CD8-positive, alpha-beta memory T cell (primary cell): ENCODE measurements around the gene KATNA1. TPM values are rescaled to one million over a fixed set of nuclear protein-coding genes. Genes with fewer than 3 reads are reported as not detected.

ENCODE experiments used
- CTCF ChIA-PET: fragments of 350-600 bp; sonication (Branson Sonifier 250); formaldehyde crosslinking; loops from one replicate; lab custom pipeline; 2021; ENCODE audit warnings: antibody characterized with exemption; lab: Charles Lee
- POLR2A ChIA-PET: fragments of 350-600 bp; sonication (Branson Sonifier 250); formaldehyde crosslinking; loops from one replicate; lab custom pipeline; 2021; ENCODE audit warnings: antibody characterized with exemption; lab: Charles Lee
- DNase-seq, 5 donors: peaks; one replicate each; pipeline versions ENCODE4 v3.0.0 to v3.0.0-alpha.2; 2020 to 2022; ENCODE audit warnings: mixed read lengths in 1 of 5
- H3K27ac ChIP-seq: one replicate; pipeline ENCODE4 v1.7.0; 2013; ENCODE audit warnings: low read depth, mild to moderate bottlenecking, low read length, moderate library complexity
- H3K27me3 ChIP-seq: 2 replicates; pipeline ENCODE4 v1.7.0; 2013; ENCODE audit warnings: low read length, mild to moderate bottlenecking; ENCODE audit not compliant: insufficient read depth, poor library complexity, severe bottlenecking
- H3K36me3 ChIP-seq: 2 replicates; pipeline ENCODE4 v1.7.0; 2013; ENCODE audit warnings: mild to moderate bottlenecking, low read length, moderate library complexity; ENCODE audit not compliant: insufficient read depth
- H3K4me1 ChIP-seq: 2 replicates; pipeline ENCODE4 v1.7.0; 2013; ENCODE audit warnings: mild to moderate bottlenecking, low read length, moderate library complexity; ENCODE audit not compliant: insufficient read depth
- H3K4me3 ChIP-seq: 2 replicates; pipeline ENCODE4 v1.7.0; 2013; ENCODE audit warnings: mild to moderate bottlenecking, low read length
- H3K9me3 ChIP-seq: 2 replicates; pipeline ENCODE4 v1.7.0; 2013; ENCODE audit warnings: mild to moderate bottlenecking, low read length
- H3K27ac Mint-ChIP-seq, 8 donors: one replicate each; pipeline ENCODE4 v1.8.0; 2020 to 2021; ENCODE audit warnings: mixed read lengths in 8 of 8, mild to moderate bottlenecking in 6 of 8, inconsistent platforms in 3 of 8, moderate library complexity in 3 of 8
- H3K27me3 Mint-ChIP-seq, 2 donors: one replicate each; pipeline ENCODE4 v1.8.0; 2020 to 2021; ENCODE audit warnings: mixed read lengths in 2 of 2, mild to moderate bottlenecking in 1 of 2, moderate library complexity in 1 of 2
- H3K36me3 Mint-ChIP-seq, 3 donors: one replicate each; pipeline ENCODE4 v1.8.0; 2020 to 2021; ENCODE audit warnings: mixed read lengths in 3 of 3, inconsistent platforms in 1 of 3, mild to moderate bottlenecking in 1 of 3
- H3K4me1 Mint-ChIP-seq, 3 donors: one replicate each; pipeline ENCODE4 v1.8.0; 2020 to 2021; ENCODE audit warnings: mixed read lengths in 3 of 3, inconsistent platforms in 1 of 3, mild to moderate bottlenecking in 1 of 3
- H3K4me3 Mint-ChIP-seq, 7 donors: one replicate each; pipeline ENCODE4 v1.8.0; 2020 to 2021; ENCODE audit warnings: mixed read lengths in 7 of 7, mild to moderate bottlenecking in 6 of 7, moderate library complexity in 4 of 7, inconsistent platforms in 2 of 7
- H3K9me3 Mint-ChIP-seq, 5 donors: one replicate each; pipeline ENCODE4 v1.8.0; 2020 to 2022; ENCODE audit warnings: mixed read lengths in 5 of 5, mild to moderate bottlenecking in 3 of 5, moderate library complexity in 2 of 5, inconsistent platforms in 1 of 5
- polyA plus RNA-seq: library from polyadenylated mRNA; unstranded; fragments of 300-500 nt; fragmentation: Illumina TruSeq; gene quantifications from one replicate; pipeline ENCODE4 v1.2.3, GENCODE V29; 2021
- total RNA-seq, 2 experiments: library from RNA; stranded (reverse); gene quantifications; one replicate each; pipeline ENCODE4 v1.2.3, GENCODE V29; 2021

KATNA1 gene
- total and polyA plus RNA-seq, 3 experiments from 2014 or later: 22.0 to 25.7 (median 22.7) TPM

GRCh38 chr6:149608381-149608982 is 40.0 kb downstream of the KATNA1 start:
- H3K27ac Mint-ChIP-seq: peak overlapping the region in 1 of 8 donors; percentile 43
- Histone ChIP-seq H3K4me1 (peaks cover 14% of the 10 kb centered on the region), H3K4me3 (no peak overlapping the region), H3K27ac (no peak overlapping the region), H3K27me3 (no peaks in the 10 kb centered on the region), H3K36me3 (peaks cover 1% of the 10 kb centered on the region), H3K9me3 (no peaks in the 10 kb centered on the region)
- POLR2A ChIA-PET: no interaction called here
- DNase-seq: no peak
- peaks cover 0 to 4% (median 0%) of the 10 kb centered on the region in 5 donors for H3K9me3 Mint-ChIP-seq
- H3K27me3 Mint-ChIP-seq: no peaks in the 10 kb centered on the region
- H3K4me3 Mint-ChIP-seq: no peak overlapping the region
- H3K4me1 Mint-ChIP-seq: peaks cover 6 to 15% (median 14%) of the 10 kb centered on the region in 3 donors
- CTCF ChIA-PET: interaction anchor here (0.6 kb wide), 1 partner anchor 726 kb away, joined by 3 read pairs; no protein-coding TSS in a partner anchor
- H3K36me3 Mint-ChIP-seq: peaks cover 5 to 40% (median 14%) of the 10 kb centered on the region in 3 donors

GRCh38 chr6:149600508-149600907 is 48.0 kb downstream of the KATNA1 start:
- POLR2A ChIA-PET: no interaction called here
- Histone ChIP-seq H3K4me3 (no peak overlapping the region), H3K27me3 (no peaks in the 10 kb centered on the region), H3K27ac (no peak overlapping the region), H3K36me3 (peaks cover 7% of the 10 kb centered on the region), H3K4me1 (no peaks in the 10 kb centered on the region), H3K9me3 (no peaks in the 10 kb centered on the region)
- H3K4me3 Mint-ChIP-seq: no peak overlapping the region
- H3K27ac Mint-ChIP-seq: no peak overlapping the region
- H3K9me3 Mint-ChIP-seq: no peaks in the 10 kb centered on the region
- peaks cover 0 to 2% of the 10 kb centered on the region in 2 donors for H3K27me3 Mint-ChIP-seq
- peaks cover 0 to 68% (median 10%) of the 10 kb centered on the region in 3 donors for H3K36me3 Mint-ChIP-seq
- H3K4me1 Mint-ChIP-seq: no peaks in the 10 kb centered on the region
- DNase-seq: no peak
- CTCF ChIA-PET: interaction anchor here (1.0 kb wide), 1 partner anchor 24 kb away, joined by 3 read pairs; no protein-coding TSS in a partner anchor

- DNase-seq: no peak
- Mint-ChIP-seq H3K27ac (no peak overlapping the region), H3K4me1 (no peaks in the 10 kb centered on the region), H3K4me3 (no peak overlapping the region), H3K9me3 (no peaks in the 10 kb centered on the region), H3K27me3 (no peaks in the 10 kb centered on the region), H3K36me3 (peaks cover 0 to 68% (median 9%) of the 10 kb centered on the region in 3 donors)
- Histone ChIP-seq H3K9me3 (no peaks in the 10 kb centered on the region), H3K27me3 (no peaks in the 10 kb centered on the region), H3K36me3 (peaks cover 17% of the 10 kb centered on the region), H3K4me1 (no peaks in the 10 kb centered on the region), H3K4me3 (no peak overlapping the region), H3K27ac (no peak overlapping the region)
- ChIA-PET CTCF (no interaction called here), POLR2A (no interaction called here)
Measured at GRCh38 chr6:149593408-149593807, 55.1 kb downstream of the KATNA1 start.

GRCh38 chr6:149592983-149593382 is 55.5 kb downstream of the KATNA1 start:
- Histone ChIP-seq H3K27ac (no peak overlapping the region), H3K27me3 (no peaks in the 10 kb centered on the region), H3K36me3 (peaks cover 17% of the 10 kb centered on the region), H3K4me1 (no peaks in the 10 kb centered on the region), H3K4me3 (no peak overlapping the region), H3K9me3 (no peaks in the 10 kb centered on the region)
- Mint-ChIP-seq H3K36me3 (peaks cover 0 to 71% (median 9%) of the 10 kb centered on the region in 3 donors), H3K4me1 (no peaks in the 10 kb centered on the region), H3K9me3 (no peaks in the 10 kb centered on the region), H3K27me3 (no peaks in the 10 kb centered on the region), H3K27ac (peak overlapping the region in 4 of 8 donors; percentile 5 to 43 (median 32)), H3K4me3 (no peak overlapping the region)
- DNase-seq: no peak
- ChIA-PET CTCF (no interaction called here), POLR2A (no interaction called here)

GRCh38 chr6:149586149-149586548 is 62.4 kb downstream of the KATNA1 start:
- Histone ChIP-seq H3K27ac (no peak overlapping the region), H3K36me3 (peaks cover 10% of the 10 kb centered on the region), H3K4me3 (no peak overlapping the region), H3K9me3 (no peaks in the 10 kb centered on the region), H3K27me3 (no peaks in the 10 kb centered on the region), H3K4me1 (no peaks in the 10 kb centered on the region)
- DNase-seq: no peak
- CTCF ChIA-PET: interaction anchor here (1.2 kb wide), 1 partner anchor 9 kb away, joined by 3 read pairs; no protein-coding TSS in a partner anchor
- POLR2A ChIA-PET: no interaction called here
- H3K36me3 Mint-ChIP-seq: peaks cover 0 to 68% (median 13%) of the 10 kb centered on the region in 3 donors
- no peaks in the 10 kb centered on the region for H3K9me3 Mint-ChIP-seq
- H3K4me3 Mint-ChIP-seq: no peak overlapping the region
- H3K27ac Mint-ChIP-seq: no peak overlapping the region
- no peaks in the 10 kb centered on the region for H3K27me3 Mint-ChIP-seq
- H3K4me1 Mint-ChIP-seq: no peaks in the 10 kb centered on the region

GRCh38 chr6:149581349-149581748 is 67.2 kb downstream of the KATNA1 start:
- no peak overlapping the region for H3K27ac Mint-ChIP-seq
- CTCF ChIA-PET: no interaction called here

GRCh38 chr6:149580880-149581279 is 67.6 kb downstream of the KATNA1 start:
- Mint-ChIP-seq H3K4me1 (no peaks in the 10 kb centered on the region), H3K4me3 (no peak overlapping the region), H3K36me3 (peaks cover 0 to 71% (median 26%) of the 10 kb centered on the region in 3 donors), H3K27ac (no peak overlapping the region), H3K27me3 (no peaks in the 10 kb centered on the region), H3K9me3 (no peaks in the 10 kb centered on the region)
- ChIA-PET CTCF (interaction anchor here (1.7 kb wide), 1 partner anchor 35 kb away, joined by 4 read pairs; the partner anchor contains the start of gene PPIL4), POLR2A (no interaction called here)
- Histone ChIP-seq H3K4me3 (no peak overlapping the region), H3K4me1 (no peaks in the 10 kb centered on the region), H3K27ac (no peak overlapping the region), H3K27me3 (no peaks in the 10 kb centered on the region), H3K36me3 (peaks cover 10% of the 10 kb centered on the region), H3K9me3 (no peaks in the 10 kb centered on the region)
- no peak for DNase-seq

More at GRCh38 chr6:149581349-149581748, 67.2 kb downstream of the KATNA1 start:
- Histone ChIP-seq H3K4me3 (no peak overlapping the region), H3K9me3 (no peaks in the 10 kb centered on the region), H3K36me3 (peaks cover 10% of the 10 kb centered on the region), H3K27me3 (no peaks in the 10 kb centered on the region), H3K27ac (no peak overlapping the region), H3K4me1 (no peaks in the 10 kb centered on the region)
- no peaks in the 10 kb centered on the region for H3K27me3 Mint-ChIP-seq
- H3K4me3 Mint-ChIP-seq: no peak overlapping the region
- no peaks in the 10 kb centered on the region for H3K4me1 Mint-ChIP-seq
- peaks cover 0 to 71% (median 26%) of the 10 kb centered on the region in 3 donors for H3K36me3 Mint-ChIP-seq
- DNase-seq: no peak
- POLR2A ChIA-PET: no interaction called here
- no peaks in the 10 kb centered on the region for H3K9me3 Mint-ChIP-seq

GRCh38 chr6:149567945-149568585 is 80.4 kb downstream of the KATNA1 start:
- Mint-ChIP-seq H3K9me3 (no peaks in the 10 kb centered on the region), H3K27me3 (peaks cover 0 to 3% of the 10 kb centered on the region in 2 donors), H3K36me3 (peaks cover 0 to 18% (median 0%) of the 10 kb centered on the region in 3 donors), H3K4me1 (peaks cover 20 to 52% (median 29%) of the 10 kb centered on the region in 3 donors), H3K4me3 (peak overlapping the region; percentile 34 to 95 (median 74)), H3K27ac (peak overlapping the region in 4 of 8 donors; percentile 23 to 61 (median 41))
- ChIA-PET POLR2A (interaction anchor here (0.6 kb wide), 1 partner anchor 27 kb away, joined by 3 read pairs; no protein-coding TSS in a partner anchor), CTCF (no interaction called here)
- Histone ChIP-seq H3K36me3 (no peaks in the 10 kb centered on the region), H3K27me3 (no peaks in the 10 kb centered on the region), H3K9me3 (no peaks in the 10 kb centered on the region), H3K27ac (no peak overlapping the region), H3K4me3 (no peak overlapping the region), H3K4me1 (peaks cover 16% of the 10 kb centered on the region)
- DNase-seq: no peak
